AG09319 (cell line): Measurements from ENCODE around the gene MYL5.

Source experiments
- DNase-seq: peaks from one replicate; pipeline ENCODE4 v3.0.0-alpha.2; 2010; ENCODE audit warnings: low read depth; ENCODE audit errors: extremely low read depth
- TF ChIP-seq, protein P1 (sequence below): IDR thresholded peaks from 2 replicates; pipeline ENCODE4 v1.5.1; 2011; ENCODE audit warnings: low read depth, mild to moderate bottlenecking, inconsistent platforms, low read length, moderate library complexity

Gene MYL5, protein sequence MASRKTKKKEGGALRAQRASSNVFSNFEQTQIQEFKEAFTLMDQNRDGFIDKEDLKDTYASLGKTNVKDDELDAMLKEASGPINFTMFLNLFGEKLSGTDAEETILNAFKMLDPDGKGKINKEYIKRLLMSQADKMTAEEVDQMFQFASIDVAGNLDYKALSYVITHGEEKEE

DNA sequence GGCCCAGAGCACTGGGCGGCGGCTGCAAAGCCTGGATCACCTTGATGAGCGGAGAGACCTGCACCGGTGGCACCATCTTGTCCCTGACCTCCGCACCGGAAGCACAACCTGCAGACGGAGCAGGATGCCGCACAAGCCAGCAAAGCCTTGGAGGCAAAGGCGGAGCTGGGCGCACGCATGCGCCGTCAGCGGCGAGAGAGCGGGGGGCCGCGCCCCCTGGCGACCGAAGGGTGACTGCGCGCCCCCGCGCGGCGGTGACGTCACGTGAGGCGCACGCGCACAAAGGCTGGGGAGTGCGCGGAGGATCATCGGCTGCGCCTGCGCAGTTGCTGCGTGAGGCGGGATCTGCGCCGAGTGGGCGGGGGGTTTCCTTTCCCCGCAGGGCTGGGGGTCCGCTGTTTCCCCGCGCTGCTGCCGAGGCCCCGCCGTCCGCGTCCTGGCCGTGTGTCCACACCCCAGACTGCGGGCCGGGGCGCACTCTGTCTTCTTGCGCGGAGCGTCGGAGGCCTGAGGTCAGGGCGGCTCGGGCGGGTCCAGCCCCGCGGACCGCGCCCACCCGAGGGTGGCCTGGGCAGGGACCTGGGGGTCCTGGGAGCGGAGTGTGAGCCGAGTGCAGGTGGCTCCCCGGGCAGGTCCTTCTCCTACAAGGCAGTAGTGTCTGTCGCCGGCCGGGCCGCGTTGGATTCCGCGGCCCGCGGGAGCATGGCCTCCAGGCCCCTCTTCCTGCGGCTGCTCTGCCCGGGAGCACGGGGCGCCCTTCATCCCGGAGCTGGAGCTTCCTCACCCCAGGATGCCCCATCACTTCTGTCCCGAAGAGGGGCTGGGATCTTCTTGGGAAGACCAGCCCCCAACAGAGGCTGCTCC lies at the start of gene MYL5, which contains the start of gene ATP5ME:
Gene MYL5, plus strand, starts transcription at position 371 of the 864 bp plus-strand sequence. CDS start 3,485 bp downstream, outside the sequence.
Gene ATP5ME, minus strand, starts transcription at position 105 of the 864 bp plus-strand sequence. Its CDS starts 29 bp downstream, at position 76.
- TF ChIP-seq, protein P1, sequence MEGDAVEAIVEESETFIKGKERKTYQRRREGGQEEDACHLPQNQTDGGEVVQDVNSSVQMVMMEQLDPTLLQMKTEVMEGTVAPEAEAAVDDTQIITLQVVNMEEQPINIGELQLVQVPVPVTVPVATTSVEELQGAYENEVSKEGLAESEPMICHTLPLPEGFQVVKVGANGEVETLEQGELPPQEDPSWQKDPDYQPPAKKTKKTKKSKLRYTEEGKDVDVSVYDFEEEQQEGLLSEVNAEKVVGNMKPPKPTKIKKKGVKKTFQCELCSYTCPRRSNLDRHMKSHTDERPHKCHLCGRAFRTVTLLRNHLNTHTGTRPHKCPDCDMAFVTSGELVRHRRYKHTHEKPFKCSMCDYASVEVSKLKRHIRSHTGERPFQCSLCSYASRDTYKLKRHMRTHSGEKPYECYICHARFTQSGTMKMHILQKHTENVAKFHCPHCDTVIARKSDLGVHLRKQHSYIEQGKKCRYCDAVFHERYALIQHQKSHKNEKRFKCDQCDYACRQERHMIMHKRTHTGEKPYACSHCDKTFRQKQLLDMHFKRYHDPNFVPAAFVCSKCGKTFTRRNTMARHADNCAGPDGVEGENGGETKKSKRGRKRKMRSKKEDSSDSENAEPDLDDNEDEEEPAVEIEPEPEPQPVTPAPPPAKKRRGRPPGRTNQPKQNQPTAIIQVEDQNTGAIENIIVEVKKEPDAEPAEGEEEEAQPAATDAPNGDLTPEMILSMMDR, result peak; percentile 63
- DNase-seq, result peak; percentile 88

- no peak for DNase-seq
- TF ChIP-seq, protein P1, result no peak
Measured at GRCh38 chr4:624705-625590, 49.4 kb upstream of the MYL5 start, which contains the start of gene PDE6B. PDE6B (plus strand) TSS chr4:625573; CDS start chr4:625627, 54 bp downstream.

GRCh38 chr4:625631-626161 lies 48.6 kb upstream of the MYL5 start:
- no peak for DNase-seq
- TF ChIP-seq, protein P1, result no peak

- TF ChIP-seq, protein P1, result no peak
- DNase-seq, result no peak
Measured at GRCh38 chr4:626201-627091, 47.9 kb upstream of the MYL5 start.

GRCh38 chr4:627347-628125 lies 46.8 kb upstream of the MYL5 start:
- DNase-seq, result no peak
- TF ChIP-seq, protein P1, result no peak
